ENCODE results near the gene MYADML2. TPM values are rescaled to one million over a fixed set of nuclear protein-coding genes. Genes with fewer than 3 reads are reported as not detected.

The MYADML2 gene
- total and polyA plus RNA-seq, 2 of the 8 experiments (the other 6 are each of a cell fraction or from before 2014, with no cell fraction given): 0.26 to 0.47 TPM

GRCh38 chr17:81932333-81932983 lies 14.6 kb downstream of the MYADML2 start (continued):
- TF ChIP-seq HDAC2 (IDR thresholded peaks at IDR 0.05; ENCODE audit: borderline replicate concordance in 1 of 2, low read depth in 2 of 2, low read length in 2 of 2) (no peak), SIN3A (conservative IDR thresholded peaks at IDR 0.05 in 1 of 2, IDR thresholded peaks at IDR 0.05 in 1 of 2; ENCODE audit: low read depth in 1 of 2, low read length in 2 of 2) (no peak), POLR2A (IDR thresholded peaks at IDR 0.05; ENCODE audit: control extremely low read depth in 1 of 2, low read depth in 2 of 2, low read length in 2 of 2) (no peak), SIX5 (IDR thresholded peaks at IDR 0.05; ENCODE audit: low read depth, low read length) (no peak)
- TF ChIP-seq, protein P1, sequence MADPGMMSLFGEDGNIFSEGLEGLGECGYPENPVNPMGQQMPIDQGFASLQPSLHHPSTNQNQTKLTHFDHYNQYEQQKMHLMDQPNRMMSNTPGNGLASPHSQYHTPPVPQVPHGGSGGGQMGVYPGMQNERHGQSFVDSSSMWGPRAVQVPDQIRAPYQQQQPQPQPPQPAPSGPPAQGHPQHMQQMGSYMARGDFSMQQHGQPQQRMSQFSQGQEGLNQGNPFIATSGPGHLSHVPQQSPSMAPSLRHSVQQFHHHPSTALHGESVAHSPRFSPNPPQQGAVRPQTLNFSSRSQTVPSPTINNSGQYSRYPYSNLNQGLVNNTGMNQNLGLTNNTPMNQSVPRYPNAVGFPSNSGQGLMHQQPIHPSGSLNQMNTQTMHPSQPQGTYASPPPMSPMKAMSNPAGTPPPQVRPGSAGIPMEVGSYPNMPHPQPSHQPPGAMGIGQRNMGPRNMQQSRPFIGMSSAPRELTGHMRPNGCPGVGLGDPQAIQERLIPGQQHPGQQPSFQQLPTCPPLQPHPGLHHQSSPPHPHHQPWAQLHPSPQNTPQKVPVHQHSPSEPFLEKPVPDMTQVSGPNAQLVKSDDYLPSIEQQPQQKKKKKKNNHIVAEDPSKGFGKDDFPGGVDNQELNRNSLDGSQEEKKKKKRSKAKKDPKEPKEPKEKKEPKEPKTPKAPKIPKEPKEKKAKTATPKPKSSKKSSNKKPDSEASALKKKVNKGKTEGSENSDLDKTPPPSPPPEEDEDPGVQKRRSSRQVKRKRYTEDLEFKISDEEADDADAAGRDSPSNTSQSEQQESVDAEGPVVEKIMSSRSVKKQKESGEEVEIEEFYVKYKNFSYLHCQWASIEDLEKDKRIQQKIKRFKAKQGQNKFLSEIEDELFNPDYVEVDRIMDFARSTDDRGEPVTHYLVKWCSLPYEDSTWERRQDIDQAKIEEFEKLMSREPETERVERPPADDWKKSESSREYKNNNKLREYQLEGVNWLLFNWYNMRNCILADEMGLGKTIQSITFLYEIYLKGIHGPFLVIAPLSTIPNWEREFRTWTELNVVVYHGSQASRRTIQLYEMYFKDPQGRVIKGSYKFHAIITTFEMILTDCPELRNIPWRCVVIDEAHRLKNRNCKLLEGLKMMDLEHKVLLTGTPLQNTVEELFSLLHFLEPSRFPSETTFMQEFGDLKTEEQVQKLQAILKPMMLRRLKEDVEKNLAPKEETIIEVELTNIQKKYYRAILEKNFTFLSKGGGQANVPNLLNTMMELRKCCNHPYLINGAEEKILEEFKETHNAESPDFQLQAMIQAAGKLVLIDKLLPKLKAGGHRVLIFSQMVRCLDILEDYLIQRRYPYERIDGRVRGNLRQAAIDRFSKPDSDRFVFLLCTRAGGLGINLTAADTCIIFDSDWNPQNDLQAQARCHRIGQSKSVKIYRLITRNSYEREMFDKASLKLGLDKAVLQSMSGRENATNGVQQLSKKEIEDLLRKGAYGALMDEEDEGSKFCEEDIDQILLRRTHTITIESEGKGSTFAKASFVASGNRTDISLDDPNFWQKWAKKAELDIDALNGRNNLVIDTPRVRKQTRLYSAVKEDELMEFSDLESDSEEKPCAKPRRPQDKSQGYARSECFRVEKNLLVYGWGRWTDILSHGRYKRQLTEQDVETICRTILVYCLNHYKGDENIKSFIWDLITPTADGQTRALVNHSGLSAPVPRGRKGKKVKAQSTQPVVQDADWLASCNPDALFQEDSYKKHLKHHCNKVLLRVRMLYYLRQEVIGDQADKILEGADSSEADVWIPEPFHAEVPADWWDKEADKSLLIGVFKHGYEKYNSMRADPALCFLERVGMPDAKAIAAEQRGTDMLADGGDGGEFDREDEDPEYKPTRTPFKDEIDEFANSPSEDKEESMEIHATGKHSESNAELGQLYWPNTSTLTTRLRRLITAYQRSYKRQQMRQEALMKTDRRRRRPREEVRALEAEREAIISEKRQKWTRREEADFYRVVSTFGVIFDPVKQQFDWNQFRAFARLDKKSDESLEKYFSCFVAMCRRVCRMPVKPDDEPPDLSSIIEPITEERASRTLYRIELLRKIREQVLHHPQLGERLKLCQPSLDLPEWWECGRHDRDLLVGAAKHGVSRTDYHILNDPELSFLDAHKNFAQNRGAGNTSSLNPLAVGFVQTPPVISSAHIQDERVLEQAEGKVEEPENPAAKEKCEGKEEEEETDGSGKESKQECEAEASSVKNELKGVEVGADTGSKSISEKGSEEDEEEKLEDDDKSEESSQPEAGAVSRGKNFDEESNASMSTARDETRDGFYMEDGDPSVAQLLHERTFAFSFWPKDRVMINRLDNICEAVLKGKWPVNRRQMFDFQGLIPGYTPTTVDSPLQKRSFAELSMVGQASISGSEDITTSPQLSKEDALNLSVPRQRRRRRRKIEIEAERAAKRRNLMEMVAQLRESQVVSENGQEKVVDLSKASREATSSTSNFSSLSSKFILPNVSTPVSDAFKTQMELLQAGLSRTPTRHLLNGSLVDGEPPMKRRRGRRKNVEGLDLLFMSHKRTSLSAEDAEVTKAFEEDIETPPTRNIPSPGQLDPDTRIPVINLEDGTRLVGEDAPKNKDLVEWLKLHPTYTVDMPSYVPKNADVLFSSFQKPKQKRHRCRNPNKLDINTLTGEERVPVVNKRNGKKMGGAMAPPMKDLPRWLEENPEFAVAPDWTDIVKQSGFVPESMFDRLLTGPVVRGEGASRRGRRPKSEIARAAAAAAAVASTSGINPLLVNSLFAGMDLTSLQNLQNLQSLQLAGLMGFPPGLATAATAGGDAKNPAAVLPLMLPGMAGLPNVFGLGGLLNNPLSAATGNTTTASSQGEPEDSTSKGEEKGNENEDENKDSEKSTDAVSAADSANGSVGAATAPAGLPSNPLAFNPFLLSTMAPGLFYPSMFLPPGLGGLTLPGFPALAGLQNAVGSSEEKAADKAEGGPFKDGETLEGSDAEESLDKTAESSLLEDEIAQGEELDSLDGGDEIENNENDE (IDR thresholded peaks at IDR 0.05; ENCODE audit: insufficient replicate concordance, low read length): no peak
